A375 (cell line): Measurements from ENCODE around the gene VPS16. TPM values are rescaled to one million over a fixed set of nuclear protein-coding genes. Genes with fewer than 3 reads are reported as not detected.

ENCODE experiments used
- total RNA-seq: library from RNA; depleted of rRNA; stranded (reverse); fragments of >200 nt; shearing (Covaris generic); gene quantifications from 2 replicates; pipeline ENCODE4 v1.2.3, GENCODE V29; 2014; rRNA removed

VPS16 gene
- 47.9 and 48.3 TPM in 2 replicates for total RNA-seq

GRCh38 chr20:2840138-2840966 lies at the start of gene VPS16, which contains the start of gene PCED1A:
Gene VPS16, plus strand, starts transcription at chr20:2840745. Its CDS starts 30 bp downstream, at chr20:2840775.
Gene PCED1A, minus strand, starts transcription at chr20:2840655. Its CDS starts 743 bp downstream, at chr20:2839912.

GRCh38 chr20:2800521-2801285 lies 39.8 kb upstream of the VPS16 start, which contains the start of gene CPXM1:
Gene CPXM1, minus strand, starts transcription at chr20:2800627. Its CDS starts 55 bp downstream, at chr20:2800572.

GRCh38 chr20:2814587-2815051 lies 25.9 kb upstream of the VPS16 start, which contains the start of gene C20orf141:
Gene C20orf141, plus strand, starts transcription at chr20:2814987. Its CDS starts 198 bp downstream, at chr20:2815185.

GRCh38 chr20:2816030-2816582 lies 24.4 kb upstream of the VPS16 start, which contains the start of gene TMEM239:
Gene TMEM239, plus strand, starts transcription at chr20:2816364. Its CDS starts 191 bp downstream, at chr20:2816555.

GRCh38 chr20:2873010-2873746 lies 32.6 kb downstream of the VPS16 start, which contains the start of gene PTPRA:
Gene PTPRA, plus strand, starts transcription at chr20:2873481. Its CDS starts 90,797 bp downstream, at chr20:2964278.

Other genes with a start within 250 kb of the VPS16 start
- 560 and 619 TPM in 2 replicates for gene NOP56, start 188.1 kb upstream of the VPS16 start, total RNA-seq
- gene IDH3B, start 176.5 kb upstream of the VPS16 start, total RNA-seq = 185 and 193 TPM in 2 replicates
- 0.19 and 0.37 TPM in 2 replicates for gene EBF4, start 148.0 kb upstream of the VPS16 start, total RNA-seq
- 0.05 TPM in 1 of 2 replicates, not detected in the other for gene CPXM1, start 40.1 kb upstream of the VPS16 start, total RNA-seq
- 1.7 TPM in 1 of 2 replicates, not detected in the other for gene C20orf141, start 25.8 kb upstream of the VPS16 start, total RNA-seq
- 0.04 and 0.42 TPM in 2 replicates for gene TMEM239, start 24.4 kb upstream of the VPS16 start, total RNA-seq
- 46.5 and 62.7 TPM in 2 replicates for gene PCED1A, start 90 bp upstream of the VPS16 start, total RNA-seq
- gene PTPRA, start 32.7 kb downstream of the VPS16 start, total RNA-seq = 31.6 and 32.1 TPM in 2 replicates
- 0.74 and 0.94 TPM in 2 replicates for gene GNRH2, start 202.9 kb downstream of the VPS16 start, total RNA-seq
- 165 and 175 TPM in 2 replicates for gene MRPS26, start 205.3 kb downstream of the VPS16 start, total RNA-seq
- not detected in 2 replicates for gene OXT, start 230.9 kb downstream of the VPS16 start, total RNA-seq
- not detected in 2 replicates for gene AVP, start 244.0 kb downstream of the VPS16 start, total RNA-seq